ENCODE results near the gene OCIAD2.

Gene OCIAD2

DNA sequence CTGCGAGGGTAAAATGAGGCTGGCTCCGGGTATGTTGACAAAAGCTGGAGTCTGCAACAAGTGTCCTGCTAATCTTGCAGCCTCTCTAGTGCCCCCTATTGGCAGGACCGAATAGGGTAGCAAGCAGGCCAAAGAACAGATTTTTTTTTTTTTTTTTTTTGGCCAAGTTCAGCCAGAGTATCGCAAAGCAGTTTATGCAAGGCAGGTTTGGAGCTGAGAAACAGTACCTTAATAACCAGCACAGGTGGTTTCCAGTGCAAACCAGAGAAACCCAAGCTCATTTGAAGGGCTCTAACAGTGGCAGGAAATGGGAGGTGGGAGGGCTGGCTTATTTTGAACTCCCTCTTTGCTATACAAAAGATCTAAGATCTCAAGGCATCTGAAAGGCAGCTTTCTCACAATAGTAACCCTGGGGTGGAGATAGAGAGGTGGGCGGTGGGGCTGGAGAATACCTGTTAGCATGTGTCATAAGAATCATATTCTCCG lies 38.2 kb upstream of the OCIAD2 start:
- peak; percentile 28 for DNase-seq (ENCODE audit: low spot score)
- in situ Hi-C loops (cut with MboI; ENCODE audit: low pct_unique_long_range_greater_than_20kb, low sequenced_read_pairs, unreplicated experiment), result loop anchor here (10.0 kb wide), 1 partner anchor 370 kb away; no protein-coding TSS in a partner anchor
- TF ChIP-seq, protein P1, sequence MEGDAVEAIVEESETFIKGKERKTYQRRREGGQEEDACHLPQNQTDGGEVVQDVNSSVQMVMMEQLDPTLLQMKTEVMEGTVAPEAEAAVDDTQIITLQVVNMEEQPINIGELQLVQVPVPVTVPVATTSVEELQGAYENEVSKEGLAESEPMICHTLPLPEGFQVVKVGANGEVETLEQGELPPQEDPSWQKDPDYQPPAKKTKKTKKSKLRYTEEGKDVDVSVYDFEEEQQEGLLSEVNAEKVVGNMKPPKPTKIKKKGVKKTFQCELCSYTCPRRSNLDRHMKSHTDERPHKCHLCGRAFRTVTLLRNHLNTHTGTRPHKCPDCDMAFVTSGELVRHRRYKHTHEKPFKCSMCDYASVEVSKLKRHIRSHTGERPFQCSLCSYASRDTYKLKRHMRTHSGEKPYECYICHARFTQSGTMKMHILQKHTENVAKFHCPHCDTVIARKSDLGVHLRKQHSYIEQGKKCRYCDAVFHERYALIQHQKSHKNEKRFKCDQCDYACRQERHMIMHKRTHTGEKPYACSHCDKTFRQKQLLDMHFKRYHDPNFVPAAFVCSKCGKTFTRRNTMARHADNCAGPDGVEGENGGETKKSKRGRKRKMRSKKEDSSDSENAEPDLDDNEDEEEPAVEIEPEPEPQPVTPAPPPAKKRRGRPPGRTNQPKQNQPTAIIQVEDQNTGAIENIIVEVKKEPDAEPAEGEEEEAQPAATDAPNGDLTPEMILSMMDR (IDR thresholded peaks at IDR 0.05; ENCODE audit: extremely low read depth, insufficient read depth, missing control alignments), result peak; percentile 61

DNA sequence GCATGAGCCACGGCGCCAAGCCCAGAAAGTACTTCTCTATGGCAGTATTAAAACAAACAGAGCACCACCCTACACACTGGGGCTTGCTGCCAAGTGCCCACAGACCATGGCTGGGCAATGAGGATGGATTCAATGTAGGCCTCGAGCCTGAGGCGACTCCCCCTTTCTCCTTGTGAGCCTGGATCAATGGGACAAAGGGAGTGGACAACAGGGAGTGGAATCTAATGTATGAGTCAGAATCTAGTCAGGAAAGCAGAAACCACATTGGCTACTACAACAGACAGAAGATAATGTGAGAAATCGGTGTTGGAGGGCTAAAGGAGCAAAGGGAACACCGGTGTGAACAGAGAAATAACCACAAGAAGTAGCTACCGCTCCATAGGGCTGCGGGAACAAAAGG lies 37.7 kb upstream of the OCIAD2 start:
- in situ Hi-C loops (cut with MboI; ENCODE audit: low pct_unique_long_range_greater_than_20kb, low sequenced_read_pairs, unreplicated experiment), result loop anchor here (10.0 kb wide), 1 partner anchor 369 kb away; no protein-coding TSS in a partner anchor
- DNase-seq (ENCODE audit: low spot score), result no peak
- TF ChIP-seq, protein P1 (IDR thresholded peaks at IDR 0.05; ENCODE audit: extremely low read depth, insufficient read depth, missing control alignments), result no peak

DNA sequence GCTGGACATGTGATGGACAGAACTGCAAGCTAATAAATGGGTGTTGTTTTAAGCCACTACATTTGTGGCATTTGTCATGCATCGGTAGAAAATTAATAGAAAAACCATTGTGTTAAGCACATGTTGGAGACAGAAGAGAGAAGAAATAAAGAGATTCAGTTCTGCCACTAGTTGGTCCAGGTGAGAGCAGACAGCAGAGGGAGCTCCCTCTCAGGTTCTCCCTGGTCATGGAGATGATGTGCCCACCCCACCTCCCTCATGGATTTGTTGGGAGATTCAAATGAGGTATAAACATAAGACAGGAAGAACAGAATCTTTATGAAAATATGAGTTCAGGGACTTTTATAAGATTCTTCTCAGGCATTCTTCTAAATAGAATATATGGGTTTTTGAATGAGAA lies 36.8 kb upstream of the OCIAD2 start:
- no peak for DNase-seq (ENCODE audit: low spot score)
- in situ Hi-C loops (cut with MboI; ENCODE audit: low pct_unique_long_range_greater_than_20kb, low sequenced_read_pairs, unreplicated experiment), result loop anchor here (10.0 kb wide), 1 partner anchor 369 kb away; no protein-coding TSS in a partner anchor
- TF ChIP-seq, protein P1 (IDR thresholded peaks at IDR 0.05; ENCODE audit: extremely low read depth, insufficient read depth, missing control alignments), result peak; percentile 29

DNA sequence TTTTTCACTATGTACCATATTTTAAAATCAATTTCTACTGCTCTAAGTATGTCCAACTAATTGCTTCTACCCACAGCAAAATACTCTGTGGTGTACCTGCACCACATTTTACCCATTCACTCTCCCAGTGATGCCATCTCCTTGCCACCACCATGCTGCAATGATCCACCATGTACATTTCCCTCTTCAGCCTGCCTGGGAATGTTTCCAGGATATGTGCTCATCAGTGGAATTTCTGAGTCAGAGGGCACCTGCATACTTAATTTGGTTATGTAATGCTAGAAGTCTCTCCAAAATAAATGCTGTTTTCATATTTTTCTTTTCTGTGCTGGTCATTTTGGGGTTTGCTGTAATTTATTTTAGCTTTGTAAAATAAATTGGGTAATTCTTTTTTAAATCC lies 33.2 kb upstream of the OCIAD2 start:
- in situ Hi-C loops (cut with MboI; ENCODE audit: low pct_unique_long_range_greater_than_20kb, low sequenced_read_pairs, unreplicated experiment), result loop anchor here (10.0 kb wide), 1 partner anchor 365 kb away; no protein-coding TSS in a partner anchor
- no peak for DNase-seq (ENCODE audit: low spot score)
- TF ChIP-seq, protein P1 (IDR thresholded peaks at IDR 0.05; ENCODE audit: extremely low read depth, insufficient read depth, missing control alignments), result no peak

DNA sequence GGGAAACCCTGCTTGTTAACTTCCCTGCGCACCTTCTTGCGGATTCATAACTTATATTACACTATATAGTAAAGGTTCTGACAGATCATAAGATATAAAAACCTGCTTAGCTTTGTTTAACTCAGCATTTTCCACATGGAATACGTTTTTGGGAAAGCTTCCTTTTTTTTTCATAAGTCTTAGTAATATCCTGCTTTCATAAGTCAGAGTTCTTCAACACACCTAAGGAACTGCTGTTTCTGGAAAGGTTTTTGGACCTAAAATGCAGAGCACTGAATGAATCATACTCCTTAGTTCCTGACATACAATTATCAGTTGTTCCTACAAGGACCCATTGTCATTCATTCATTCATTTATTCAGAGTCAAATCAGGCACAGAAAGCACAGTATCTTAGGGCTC lies 32.3 kb upstream of the OCIAD2 start:
- TF ChIP-seq, protein P1 (IDR thresholded peaks at IDR 0.05; ENCODE audit: extremely low read depth, insufficient read depth, missing control alignments), result no peak
- in situ Hi-C loops (cut with MboI; ENCODE audit: low pct_unique_long_range_greater_than_20kb, low sequenced_read_pairs, unreplicated experiment), result no loop called here
- DNase-seq (ENCODE audit: low spot score), result no peak

DNA sequence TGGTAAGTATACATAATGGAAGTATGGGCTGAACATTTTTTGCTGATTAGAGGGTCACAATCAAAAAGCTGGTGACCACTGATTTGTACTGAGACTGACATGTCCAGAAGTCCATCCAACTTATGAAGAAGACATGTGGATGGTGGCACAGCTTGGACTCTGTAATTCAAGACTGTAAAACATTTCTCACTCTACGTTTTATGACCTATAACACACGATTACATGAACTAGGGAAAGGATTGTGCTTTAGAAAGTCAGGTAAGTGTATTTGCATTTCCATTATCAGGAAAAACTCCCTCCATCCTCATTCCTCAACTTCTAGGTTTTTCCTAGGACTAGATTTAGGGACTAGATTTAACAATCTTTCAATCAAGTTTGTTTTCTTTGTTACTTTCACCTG lies 30.5 kb upstream of the OCIAD2 start:
- in situ Hi-C loops (cut with MboI; ENCODE audit: low pct_unique_long_range_greater_than_20kb, low sequenced_read_pairs, unreplicated experiment), result no loop called here
- DNase-seq (ENCODE audit: low spot score), result no peak
- TF ChIP-seq, protein P1 (IDR thresholded peaks at IDR 0.05; ENCODE audit: extremely low read depth, insufficient read depth, missing control alignments), result no peak

All from GM13977 (cell line).